ENCODE data around the gene DNAJB8.

DNAJB8 gene

DNA sequence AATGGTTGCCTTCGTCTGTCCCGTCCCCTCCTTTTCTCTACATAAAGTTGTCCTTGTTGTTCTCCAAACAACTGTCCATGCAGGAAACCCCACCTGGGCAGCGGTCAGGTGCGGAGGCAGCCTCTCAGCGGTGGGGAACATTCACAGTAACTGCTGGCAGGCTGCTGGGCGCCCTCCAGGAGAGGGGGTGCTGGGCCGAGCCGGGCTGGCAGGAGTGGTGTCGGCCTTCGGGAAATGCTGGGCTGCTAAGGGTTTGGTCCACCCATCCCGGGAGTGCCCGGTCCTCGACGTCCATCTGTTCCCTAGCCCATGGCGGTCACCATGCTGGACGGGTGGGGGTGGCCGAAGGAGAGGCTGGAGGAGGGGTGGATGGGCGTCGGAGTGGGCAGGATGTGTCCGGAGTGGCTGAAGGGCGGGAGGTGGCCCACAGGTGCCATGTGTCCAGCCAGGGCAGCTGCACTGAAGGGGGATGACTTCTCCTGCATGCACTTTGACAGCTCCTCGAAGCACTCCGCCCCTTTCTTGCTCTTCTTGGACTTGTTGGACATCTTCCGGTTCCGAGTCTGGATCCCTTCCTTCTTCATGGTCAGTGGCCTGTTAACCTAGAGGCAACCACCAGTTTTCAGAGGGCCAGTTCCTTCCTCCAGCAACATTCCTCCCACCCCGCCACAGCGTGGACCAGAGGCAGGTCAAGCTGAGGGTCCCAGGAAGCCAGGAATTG is 14.2 kb upstream of the DNAJB8 start:
- DNase-seq (ENCODE audit: low read depth) = no peak
- no peak overlapping the region for H3K4me3 ChIP-seq (ENCODE audit: control insufficient read depth, low read depth, low read length)

DNA sequence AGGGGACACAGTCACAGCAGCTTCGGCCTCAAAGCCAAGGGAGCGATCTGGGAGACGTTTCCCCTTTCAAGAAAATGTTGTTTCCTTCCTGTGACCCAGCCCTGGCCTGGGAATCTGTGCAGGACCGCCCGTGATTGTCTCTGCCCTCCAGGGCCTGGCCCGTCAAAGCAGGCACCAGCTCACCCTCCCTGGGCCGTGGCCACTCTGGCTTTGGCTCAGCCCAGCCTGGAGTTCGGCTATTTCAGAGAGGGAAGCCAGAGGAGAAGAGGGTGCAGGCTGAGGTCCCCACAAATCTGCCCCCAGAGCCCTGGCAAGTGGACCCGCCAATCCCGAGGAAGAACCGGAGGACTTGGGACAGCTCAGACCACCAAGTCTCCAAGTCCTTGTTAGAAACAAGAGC is 13.6 kb upstream of the DNAJB8 start:
- DNase-seq (ENCODE audit: low read depth) = no peak
- no peak overlapping the region for H3K4me3 ChIP-seq (ENCODE audit: control insufficient read depth, low read depth, low read length)
- TF ChIP-seq, protein P1, sequence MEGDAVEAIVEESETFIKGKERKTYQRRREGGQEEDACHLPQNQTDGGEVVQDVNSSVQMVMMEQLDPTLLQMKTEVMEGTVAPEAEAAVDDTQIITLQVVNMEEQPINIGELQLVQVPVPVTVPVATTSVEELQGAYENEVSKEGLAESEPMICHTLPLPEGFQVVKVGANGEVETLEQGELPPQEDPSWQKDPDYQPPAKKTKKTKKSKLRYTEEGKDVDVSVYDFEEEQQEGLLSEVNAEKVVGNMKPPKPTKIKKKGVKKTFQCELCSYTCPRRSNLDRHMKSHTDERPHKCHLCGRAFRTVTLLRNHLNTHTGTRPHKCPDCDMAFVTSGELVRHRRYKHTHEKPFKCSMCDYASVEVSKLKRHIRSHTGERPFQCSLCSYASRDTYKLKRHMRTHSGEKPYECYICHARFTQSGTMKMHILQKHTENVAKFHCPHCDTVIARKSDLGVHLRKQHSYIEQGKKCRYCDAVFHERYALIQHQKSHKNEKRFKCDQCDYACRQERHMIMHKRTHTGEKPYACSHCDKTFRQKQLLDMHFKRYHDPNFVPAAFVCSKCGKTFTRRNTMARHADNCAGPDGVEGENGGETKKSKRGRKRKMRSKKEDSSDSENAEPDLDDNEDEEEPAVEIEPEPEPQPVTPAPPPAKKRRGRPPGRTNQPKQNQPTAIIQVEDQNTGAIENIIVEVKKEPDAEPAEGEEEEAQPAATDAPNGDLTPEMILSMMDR (conservative IDR thresholded peaks at IDR 0.05; ENCODE audit: control insufficient read depth, insufficient read depth, low read depth, low read length) = no peak

More for the DNA sequence above, 14.2 kb upstream of the DNAJB8 start:
- TF ChIP-seq, protein P1 (conservative IDR thresholded peaks at IDR 0.05; ENCODE audit: control insufficient read depth, insufficient read depth, low read depth, low read length) = no peak

DNA sequence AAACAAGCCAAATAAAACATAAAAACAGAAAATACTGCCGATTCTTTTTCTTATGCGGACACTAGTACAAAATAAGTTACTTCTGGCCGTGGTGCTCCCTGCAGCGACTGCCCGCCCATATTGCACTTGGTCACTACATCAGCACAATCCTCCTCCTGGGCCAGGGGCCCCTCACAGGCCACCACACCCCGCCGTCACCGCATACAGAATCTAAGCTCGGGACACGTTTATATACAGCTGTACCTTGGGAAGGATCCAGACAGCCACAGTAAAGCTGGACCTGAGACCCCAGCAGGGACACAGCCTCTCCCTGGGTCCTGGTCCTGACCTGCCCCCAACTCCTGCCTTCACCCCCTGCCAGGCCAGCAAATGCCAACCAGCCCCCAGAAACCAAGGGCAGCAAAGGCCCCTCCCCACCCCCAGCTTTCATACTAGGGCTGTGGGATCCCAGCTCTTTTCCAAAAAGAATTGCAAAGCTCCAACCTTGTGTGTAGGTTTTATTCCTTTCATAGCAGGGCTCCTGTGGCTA is 12.9 kb upstream of the DNAJB8 start:
- TF ChIP-seq, protein P1 (conservative IDR thresholded peaks at IDR 0.05; ENCODE audit: control insufficient read depth, insufficient read depth, low read depth, low read length) = no peak
- DNase-seq (ENCODE audit: low read depth) = no peak
- no peak overlapping the region for H3K4me3 ChIP-seq (ENCODE audit: control insufficient read depth, low read depth, low read length)

DNA sequence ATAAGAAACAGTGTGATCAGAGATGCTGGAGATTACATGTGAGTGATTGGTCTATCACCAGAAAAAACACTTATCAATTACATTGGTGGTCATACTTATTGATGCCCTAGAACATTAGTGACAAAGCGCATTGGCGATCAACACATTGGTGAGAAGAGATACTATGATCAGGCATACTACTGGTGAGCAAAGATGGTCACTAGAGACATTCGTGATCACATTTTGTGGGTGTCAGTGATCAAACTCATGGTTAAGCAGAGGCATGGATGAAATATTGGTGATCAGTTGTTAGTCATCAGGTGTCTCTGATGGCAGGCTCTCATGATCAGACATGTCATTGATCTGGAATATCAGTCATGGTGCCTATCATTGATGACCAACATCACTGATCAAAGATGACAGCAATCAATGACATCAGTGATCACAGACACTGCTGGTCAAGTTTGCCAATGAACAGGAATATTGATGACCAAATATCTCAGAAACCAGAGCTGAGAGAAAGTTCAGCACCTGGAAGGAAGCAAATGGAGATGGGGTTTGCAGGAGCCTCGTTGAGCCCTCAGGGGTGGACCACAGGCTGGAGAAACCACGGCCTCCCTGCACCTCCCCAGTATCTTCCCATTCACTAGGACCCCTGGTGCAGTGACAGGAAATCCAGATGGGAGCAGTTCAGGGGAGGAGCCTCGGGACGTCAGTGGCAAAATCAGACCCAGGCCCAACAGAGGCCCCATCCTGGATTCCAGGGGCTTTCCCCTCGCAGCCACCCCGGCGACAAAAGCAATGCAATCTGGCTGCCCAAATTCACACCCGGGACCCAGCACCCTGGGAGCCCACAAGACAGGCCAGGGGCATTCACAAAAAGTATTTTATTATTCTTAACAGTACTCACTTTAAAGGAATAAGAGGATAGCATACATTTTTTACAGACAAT is 12.2 kb upstream of the DNAJB8 start:
- TF ChIP-seq, protein P1 (conservative IDR thresholded peaks at IDR 0.05; ENCODE audit: control insufficient read depth, insufficient read depth, low read depth, low read length) = no peak
- H3K4me3 ChIP-seq (ENCODE audit: control insufficient read depth, low read depth, low read length) = no peak overlapping the region
- DNase-seq (ENCODE audit: low read depth) = no peak

DNA sequence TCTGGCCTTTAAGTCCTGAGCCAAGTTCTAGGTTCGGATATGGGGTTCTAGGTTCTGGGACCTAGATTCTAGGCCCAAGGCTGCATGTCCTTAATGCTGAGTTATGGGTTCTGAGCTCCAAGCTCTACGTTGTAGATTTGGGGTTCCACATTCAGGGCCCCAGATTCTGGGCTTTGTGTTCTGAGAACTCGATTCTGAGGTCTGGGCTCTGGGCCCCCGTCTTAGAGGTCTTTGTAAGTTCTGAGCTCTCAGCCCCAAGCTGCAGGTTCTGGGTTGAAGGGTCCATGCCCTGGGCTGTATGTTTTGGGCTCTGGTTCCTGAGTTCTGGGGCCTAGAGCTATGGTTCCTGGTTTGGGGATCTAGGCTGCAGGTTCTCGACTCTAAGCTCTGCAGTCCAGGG is 10.0 kb upstream of the DNAJB8 start:
- no peak overlapping the region for H3K4me3 ChIP-seq (ENCODE audit: control insufficient read depth, low read depth, low read length)
- TF ChIP-seq, protein P1 (conservative IDR thresholded peaks at IDR 0.05; ENCODE audit: control insufficient read depth, insufficient read depth, low read depth, low read length) = no peak
- DNase-seq (ENCODE audit: low read depth) = no peak

DNA sequence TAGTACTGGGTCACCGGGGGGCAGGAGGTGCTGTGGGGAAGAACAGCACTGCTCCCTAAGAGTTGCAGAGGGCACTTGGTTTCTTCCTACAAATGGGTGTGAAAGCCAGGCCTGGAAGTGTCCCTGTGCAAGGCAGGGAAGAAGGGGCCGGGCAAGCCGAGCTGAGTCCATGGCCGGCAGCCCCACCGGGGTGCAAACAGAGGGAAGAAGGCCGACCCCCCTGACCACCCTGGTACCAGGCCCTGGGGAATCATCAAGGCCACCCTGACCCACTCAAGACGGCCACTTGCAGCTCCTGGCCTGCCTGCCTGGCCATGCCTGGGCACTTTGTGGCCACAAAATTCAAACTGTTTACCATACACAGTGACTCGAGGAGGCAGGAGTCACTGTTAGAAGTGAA is 8.7 kb upstream of the DNAJB8 start:
- no peak for DNase-seq (ENCODE audit: low read depth)
- no peak overlapping the region for H3K4me3 ChIP-seq (ENCODE audit: control insufficient read depth, low read depth, low read length)
- TF ChIP-seq, protein P1 (conservative IDR thresholded peaks at IDR 0.05; ENCODE audit: control insufficient read depth, insufficient read depth, low read depth, low read length) = no peak

All from fibroblast of mammary gland (primary cell).